Activated effector memory CD4-positive, alpha-beta T cell treated with anti-CD3 and anti-CD28 coated beads, Interleukin-2, amount 50 U/mL, for 16 hours (primary cell): ENCODE results near the gene INSC.
"Not testable (repeated sequence)": the region's sequence is repeated elsewhere in the genome, so short reads cannot be mapped to it uniquely, and the experiment has no call there.

Experiments used
- DNase-seq: peaks from one replicate; pipeline ENCODE4 v3.0.0-alpha.2; 2020

Gene INSC, protein sequence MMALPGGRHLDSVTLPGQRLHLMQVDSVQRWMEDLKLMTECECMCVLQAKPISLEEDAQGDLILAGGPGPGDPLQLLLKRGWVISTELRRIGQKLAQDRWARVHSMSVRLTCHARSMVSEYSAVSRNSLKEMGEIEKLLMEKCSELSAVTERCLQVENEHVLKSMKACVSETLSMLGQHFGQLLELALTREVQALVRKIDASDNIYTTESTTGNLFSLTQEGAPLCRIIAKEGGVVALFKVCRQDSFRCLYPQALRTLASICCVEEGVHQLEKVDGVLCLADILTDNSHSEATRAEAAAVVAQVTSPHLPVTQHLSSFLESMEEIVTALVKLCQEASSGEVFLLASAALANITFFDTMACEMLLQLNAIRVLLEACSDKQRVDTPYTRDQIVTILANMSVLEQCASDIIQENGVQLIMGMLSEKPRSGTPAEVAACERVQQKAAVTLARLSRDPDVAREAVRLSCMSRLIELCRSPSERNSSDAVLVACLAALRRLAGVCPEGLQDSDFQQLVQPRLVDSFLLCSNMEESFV

DNA sequence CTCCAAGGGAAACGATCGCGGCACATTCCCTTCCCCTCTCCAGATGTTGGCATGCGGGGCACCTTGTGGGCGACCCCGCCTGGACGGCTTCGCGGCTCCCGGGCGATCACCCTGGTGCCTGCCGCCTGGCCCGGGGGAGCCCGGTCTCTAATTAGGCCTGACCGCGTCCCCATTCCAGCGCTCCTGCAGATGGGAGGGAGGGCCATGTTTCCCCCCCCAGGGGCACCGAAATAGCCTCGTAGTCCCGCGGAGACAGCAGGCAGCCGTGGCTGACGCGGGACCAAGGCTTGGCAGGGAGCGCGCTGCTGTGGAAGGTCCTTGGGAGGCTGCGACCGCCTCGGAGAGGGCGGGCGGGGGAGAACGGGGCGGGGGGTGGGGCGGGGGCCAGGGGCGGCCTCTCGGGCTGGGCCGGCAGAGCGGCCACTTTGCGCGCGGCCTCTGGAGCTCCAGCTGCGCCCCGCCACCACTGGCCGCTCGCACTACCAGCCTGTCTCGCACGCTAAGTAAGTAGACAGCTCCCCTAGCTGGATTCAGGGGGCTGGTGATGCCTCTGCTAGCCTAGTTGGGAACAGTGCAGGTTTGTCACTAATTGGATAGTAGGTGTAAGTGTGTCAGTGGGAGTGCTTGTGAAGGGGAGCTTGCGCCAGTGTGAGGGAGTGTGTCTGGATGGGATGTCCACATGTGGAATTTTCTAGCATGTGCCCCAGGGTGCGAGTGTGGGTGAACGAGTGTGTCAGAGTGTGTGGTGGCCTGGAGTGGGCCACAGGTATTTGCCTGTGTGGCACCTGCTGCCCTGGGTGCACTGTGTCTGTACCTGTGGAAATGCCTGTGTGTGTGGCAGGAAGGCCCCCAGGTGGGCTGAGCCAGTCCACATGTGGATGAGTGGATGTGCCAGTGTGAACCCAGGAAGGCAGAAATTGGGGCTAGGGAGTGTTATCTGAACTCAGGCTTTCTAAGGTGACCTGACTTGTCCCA, at the start of gene INSC:
INSC (plus strand) TSS at position 423 of the 975 bp plus-strand sequence. CDS start 34,252 bp downstream, outside the sequence.
- no peak for DNase-seq

DNA sequence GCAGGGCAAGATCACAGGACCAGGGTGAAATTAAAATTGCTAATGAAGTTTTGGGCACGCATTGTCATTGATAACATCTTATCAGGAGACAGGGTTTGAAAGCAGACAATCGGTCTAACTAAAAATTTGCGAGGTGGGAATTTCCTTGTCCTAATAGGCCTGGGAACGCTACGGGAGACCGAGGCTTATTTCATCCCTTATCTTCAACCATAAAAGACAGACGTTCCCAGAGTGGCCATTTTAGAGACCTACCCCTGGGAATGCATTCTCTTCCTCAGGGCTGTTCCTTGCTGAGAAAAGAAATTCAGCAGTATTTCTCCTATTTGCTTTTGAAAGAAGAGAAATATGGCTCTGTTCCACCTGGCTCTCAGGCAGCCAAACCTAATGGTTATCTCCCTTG, 45.0 kb upstream of the INSC start:
- not testable (repeated sequence) for DNase-seq

DNA sequence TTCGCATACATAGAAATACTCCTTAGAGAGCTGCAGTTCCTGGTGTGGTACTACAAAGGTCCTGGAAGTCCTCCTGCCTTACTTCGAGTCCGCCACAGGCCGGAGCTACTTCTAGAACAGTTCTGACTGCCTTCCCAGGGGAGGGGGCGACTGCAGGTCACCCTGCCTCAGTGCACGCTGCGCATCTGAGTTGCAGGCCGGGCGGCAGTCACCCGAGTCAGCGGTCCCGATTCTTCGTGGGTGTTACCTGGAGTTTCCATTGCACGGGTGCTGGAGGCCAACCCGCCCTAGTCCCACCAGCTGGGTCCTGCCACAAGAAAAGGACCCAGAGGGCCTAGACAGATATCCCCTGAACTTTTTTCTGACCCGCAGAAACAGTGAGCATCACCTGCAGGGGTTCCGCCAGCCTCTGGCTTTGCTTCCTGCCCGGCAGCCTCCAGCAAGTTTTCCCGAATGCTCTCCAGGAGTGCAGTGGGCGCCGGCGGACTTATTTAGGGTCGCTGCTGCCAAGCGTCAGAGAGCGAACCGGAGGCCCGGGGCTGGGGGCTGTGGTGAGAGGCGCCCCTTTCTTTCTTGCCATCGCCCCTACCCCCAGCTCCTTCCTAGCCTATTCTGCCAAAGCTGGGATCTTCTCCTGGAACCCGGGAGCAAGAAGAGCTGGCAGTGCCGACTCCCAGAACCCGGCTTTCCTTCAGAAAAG, 43.0 kb upstream of the INSC start:
- no peak for DNase-seq

DNA sequence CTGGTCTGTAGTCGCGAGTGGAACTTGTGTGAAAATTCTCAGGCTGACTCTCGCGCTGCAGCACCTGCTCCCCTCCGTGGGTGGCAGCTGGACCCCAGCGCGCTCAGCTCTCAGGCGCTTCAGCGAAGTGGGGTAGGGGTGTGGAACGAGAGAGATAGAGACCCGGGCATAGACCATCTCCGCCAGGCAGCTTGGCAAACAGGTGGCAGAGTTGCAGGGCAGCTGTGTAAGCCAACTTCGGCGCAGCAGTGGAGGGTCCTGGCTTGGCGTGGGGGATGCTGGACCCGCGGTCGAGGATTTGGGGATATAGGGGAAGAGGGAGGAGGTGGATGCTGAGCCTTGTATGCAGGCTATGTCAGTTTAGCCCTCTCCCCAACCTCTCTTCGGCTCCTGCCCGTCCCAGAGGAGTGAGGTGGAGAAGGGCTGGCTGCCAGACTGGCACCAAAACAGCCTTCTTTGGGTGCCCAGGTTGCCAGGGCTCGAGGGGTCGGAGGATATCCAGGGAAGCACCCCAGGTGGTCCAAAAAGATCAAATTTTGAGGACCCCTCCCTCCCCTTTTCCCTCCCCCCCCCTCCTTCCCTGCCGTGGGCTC, 42.1 kb upstream of the INSC start:
- no peak for DNase-seq

DNA sequence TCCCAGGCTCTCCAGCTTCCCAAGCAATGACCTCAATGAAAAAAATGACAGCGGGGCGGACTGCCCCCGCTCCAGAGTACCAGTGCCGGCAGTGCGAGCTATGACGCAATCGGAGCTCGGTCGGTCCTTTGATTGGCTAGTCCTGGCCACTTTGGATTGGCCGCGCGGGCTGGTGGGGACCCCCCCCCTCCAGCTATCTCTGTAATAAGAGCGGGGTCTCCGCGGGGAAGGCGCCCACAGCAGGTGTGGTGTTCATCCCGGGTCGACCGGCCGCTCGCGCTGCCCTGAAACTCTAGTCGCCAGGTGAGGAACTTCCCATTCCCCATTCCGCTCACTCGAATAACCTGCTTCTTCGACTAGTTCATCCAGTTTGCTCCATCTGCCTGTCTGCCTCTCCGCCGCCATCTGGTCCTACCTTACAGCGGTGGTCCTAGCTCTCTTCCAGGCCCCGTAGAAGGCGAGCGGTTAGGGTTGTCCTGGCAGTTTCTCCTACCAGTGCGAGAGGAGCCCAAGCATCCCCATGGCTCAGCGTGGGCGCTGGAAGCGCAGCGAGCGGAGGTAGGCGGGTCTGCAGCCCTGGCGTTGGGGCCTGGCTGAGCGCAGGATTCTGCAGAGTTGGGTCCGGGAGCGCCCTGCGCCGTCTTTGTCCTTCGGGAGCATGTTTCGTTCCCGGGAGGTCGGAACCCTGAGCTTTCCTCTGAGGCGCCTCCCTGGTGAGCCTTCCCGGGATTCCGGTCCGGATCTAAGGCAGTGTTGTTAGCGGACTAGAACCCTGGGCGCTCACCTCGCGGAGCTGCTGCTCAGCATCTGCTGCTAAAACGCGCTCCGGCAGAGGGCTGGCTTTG, 41.1 kb upstream of the INSC start, which contains the start of gene CALCB:
CALCB (plus strand) TSS at position 233 of the 845 bp plus-strand sequence. CDS start 1,126 bp downstream, outside the sequence.
- DNase-seq: peak; percentile 70

DNA sequence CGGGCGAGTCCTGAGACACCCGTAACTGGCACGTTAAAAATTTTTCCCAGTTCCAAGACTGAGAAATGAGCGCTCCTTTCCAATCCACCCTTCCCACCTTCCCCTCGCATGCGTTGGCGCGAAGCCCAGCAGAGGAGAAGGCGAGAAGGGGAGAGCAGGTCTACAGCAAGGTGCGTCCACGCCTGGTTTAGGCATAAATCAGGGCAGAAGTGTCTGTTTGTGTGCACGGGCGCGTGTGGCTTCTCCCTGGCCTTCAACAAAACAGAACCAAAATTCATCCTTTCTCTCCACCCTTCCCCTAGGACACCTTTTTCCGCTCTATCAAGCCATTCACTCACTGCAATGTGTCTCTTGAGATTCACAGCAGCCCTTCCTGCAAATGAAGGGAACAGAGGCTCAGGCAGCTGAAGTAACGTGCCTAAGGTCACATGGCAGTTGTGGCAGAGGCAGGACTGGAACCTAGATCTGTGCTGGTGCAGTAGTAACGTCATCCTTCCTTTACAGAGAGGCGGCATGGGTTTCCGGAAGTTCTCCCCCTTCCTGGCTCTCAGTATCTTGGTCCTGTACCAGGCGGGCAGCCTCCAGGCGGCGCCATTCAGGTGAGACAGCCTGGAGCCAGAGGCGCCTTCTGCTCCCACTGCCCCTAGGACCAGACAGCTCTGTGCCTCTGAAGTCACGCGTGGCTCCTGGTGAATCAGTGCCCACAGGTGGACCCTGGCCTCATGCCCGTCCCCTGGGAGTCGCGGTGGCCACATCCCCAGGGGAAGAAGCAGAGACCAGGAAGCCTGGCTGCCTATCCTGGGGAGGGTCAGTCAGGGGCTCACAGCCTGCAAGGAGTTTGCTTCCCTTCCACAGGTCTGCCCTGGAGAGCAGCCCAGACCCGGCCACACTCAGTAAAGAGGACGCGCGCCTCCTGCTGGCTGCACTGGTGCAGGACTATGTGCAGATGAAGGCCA, 40.2 kb upstream of the INSC start:
- DNase-seq: peak; percentile 93

DNA sequence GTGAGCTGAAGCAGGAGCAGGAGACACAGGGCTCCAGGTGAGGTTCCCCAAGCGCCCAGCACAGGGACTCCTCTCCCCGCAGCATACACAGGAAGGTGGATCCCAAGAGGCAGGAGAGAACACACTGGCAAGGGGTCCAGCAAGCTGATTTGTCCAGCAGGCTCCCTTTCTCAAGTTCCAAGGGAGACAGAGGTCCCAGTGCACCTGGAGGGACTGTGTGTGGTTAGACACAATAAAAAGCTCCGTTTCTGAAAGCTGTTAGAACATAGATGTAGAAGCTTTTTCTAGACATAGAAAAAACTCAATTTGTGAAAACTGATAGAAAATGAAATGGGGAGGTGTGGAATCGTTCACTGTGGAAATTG, 39.6 kb upstream of the INSC start:
- DNase-seq: no peak

DNA sequence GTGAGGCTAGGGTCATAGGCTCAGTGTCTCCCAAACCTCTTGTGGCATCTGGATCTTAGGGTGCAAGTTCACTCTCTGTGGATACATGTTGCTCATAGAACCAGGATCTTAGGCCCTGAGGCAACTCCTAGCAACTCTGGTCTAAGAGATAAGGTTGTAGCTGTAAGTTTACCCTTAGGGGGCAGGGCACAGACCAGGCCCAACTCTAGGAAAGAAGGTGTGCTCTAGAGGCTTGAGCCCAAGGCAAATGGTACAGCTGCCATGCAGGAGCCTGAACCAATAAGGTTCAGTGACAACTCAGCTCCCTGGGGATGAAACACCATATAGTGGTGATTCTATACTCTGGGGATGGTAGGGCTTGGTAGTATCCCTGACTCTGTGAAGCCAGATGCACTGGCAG, 23.5 kb upstream of the INSC start:
- DNase-seq: no peak

DNA sequence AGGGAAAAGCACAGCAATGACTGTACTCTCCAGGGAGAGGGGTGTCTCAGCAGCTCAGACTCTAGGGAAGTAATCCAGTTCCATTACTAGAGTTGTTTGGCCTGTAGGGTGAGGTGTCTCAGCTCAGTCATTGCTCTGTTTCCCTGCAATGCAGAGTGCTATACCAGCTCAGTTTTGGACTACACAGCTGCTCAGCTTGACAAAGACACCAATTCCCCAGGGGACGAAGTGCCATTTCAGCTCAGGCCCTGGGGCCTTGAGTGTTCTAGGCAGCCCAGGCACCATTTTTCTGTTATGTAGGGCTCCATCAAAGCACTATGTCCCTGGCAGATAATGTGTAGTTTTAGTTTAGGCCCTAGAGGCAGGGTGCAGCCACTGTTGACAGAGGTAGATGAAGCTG, 23.1 kb upstream of the INSC start:
- DNase-seq: no peak

DNA sequence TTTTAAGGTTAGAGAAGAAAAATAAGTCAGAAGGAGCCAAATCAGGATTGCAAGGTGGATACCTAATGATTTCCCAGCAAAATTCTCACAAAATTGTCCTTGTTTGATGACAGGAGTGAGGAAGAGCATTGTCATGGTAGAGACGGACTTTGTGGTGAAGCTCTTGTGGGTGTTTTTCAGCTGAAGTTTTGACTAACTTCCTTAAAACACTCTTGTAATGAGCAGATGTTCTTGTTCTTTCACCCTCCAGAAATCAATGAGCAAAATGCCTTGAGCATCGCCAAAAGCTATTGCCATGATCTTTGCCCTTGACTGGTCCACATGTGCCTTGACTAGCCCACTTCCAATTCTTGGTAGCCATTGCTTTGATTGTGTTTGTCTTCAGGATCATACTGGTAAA, 21.3 kb upstream of the INSC start:
- DNase-seq: no peak

DNA sequence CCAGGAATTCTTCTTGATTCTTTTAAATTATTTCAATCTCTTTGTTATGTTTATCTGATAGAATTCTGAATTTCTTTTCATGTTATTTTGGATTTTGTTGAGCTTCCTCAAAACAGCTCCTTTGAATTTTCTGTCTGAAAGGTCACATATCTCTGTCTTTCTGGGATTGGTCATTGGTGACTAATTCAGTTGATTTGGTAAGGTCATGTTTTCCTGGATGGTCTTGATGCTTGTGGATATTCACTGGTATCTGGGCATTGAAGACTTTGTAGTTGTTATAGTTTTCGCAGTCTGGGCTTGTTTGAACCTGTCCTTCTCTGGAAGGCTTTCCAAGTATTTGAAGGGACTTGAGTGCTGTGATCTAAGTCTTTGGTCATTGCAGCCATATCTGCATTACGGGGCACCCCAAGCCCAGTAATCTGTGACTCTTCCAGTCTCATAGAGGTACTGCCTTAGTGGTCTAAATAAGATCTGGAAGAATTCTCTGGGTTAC, 18.9 kb upstream of the INSC start:
- no peak for DNase-seq

DNA sequence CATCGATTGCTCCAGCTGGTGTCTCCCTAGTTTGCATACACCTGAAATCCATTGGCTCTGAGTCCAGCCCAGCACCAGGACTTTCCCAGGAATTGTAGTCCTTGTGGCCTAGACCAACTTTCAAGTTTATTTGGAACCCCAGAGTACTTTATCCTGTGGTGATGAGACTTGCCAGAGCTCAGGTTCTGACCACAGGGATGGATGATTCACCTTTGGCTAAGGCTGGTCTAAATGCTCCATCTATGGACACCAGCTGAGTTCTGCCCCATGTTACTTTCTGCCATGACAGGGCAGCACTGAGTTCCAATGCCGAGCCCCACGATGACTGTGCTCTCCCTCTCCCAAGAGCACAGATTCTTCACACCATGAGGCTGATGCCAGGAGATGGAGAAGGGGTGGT, 17.3 kb upstream of the INSC start:
- no peak for DNase-seq

DNA sequence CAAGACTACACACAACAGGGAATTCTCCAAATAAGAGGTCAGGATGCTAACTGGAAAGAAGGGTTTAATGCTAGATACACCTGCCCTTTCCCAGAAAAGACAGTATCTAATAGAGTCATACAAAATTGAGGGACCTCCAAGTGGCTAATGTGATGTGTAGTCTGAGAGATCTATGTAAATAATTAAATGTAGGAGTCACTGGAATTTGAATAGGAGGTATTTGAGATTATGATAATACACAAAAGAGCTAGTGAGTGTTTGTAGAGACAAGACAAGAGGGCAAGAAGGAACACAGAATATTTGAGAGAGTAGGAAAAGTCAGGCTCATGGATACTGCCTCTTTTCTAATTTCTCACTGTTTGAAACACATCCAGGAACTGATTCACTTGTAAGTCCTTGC, 15.5 kb upstream of the INSC start:
- no peak for DNase-seq

DNA sequence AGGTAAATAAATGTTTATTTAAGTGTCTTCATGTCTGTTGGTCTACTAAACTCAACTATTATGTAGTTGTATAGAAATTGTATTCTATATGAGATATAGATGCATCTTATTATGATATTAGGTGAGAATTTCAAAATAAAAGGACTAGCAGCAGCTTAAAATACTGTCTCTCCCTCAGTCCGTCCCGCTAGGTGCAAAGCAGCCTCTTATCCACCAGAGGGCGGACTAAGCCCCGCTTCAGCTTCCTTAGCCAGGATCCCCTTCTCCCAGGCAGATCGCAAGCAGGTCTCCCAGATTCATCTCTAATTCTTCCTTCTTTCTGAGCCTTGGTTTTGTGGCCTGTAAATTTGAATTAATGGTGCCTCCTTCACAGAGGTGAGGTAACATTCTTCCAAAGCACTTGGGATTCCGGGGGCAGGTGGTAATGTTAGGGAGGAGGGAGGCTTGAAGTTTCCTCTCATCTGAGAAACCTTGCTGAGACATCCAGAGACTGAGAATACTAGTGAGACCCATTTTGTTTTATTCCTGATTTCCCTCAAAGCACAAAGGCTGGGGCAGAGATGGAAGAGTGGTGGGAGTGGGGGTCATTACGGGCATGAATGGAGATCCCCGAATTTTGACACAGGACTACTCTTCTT, 13.5 kb upstream of the INSC start:
- DNase-seq: peak; percentile 78

DNA sequence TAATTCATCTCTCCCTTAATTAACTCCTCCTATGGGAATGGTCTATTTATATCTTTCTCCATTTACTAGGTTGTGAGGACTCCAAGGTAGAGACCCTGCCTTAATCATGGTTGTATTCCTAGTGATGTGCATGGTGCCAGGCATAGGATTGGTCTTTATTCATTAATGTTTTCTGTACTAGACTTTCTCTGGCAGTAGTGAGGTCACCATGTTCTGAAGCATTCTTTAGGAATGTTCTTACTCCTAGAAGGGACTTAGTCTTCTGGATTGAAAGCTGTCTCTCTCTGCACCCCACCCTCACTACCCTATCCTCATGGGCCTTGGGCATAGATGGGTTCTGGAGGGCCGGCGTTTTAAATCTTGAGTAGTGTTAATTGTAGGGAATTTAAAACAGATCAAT, 10.6 kb upstream of the INSC start:
- no peak for DNase-seq

DNA sequence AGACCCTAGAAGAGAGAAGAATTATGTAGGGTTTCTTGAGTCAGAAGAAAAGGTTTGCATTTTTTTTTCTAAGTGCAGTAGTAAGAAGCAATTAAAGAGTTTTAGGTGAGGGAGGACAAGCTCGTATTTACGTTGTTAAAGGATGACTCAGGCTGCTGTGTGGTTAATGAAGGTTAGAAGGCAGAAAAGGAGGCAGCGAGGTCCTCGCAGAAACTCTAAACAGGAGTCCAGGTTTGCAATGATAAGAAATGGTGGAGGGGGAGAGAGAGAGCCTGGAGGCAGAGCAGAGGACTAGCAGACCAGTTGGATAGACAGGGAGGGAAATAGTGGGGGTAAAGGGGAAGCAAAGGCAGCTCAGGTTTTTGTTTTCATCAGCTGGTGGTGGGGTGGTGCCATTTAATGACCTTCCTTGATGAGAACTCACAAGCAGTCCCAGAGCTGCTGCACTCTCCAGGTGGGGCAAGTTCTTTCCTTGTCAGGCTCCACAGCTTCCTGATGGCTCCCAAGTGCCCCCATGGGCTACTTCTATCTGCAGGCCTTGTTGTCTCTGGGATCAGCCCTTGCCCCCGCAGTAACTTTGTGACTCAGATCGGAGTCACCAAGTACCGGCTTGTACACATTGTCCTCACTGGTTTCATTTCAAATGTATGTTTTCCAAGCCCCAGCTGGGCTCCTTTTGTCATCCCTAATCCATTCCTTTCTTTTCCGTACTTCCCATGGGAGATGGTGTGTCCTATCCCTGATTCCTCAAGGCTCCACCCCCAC, 8.3 kb upstream of the INSC start:
- no peak for DNase-seq

DNA sequence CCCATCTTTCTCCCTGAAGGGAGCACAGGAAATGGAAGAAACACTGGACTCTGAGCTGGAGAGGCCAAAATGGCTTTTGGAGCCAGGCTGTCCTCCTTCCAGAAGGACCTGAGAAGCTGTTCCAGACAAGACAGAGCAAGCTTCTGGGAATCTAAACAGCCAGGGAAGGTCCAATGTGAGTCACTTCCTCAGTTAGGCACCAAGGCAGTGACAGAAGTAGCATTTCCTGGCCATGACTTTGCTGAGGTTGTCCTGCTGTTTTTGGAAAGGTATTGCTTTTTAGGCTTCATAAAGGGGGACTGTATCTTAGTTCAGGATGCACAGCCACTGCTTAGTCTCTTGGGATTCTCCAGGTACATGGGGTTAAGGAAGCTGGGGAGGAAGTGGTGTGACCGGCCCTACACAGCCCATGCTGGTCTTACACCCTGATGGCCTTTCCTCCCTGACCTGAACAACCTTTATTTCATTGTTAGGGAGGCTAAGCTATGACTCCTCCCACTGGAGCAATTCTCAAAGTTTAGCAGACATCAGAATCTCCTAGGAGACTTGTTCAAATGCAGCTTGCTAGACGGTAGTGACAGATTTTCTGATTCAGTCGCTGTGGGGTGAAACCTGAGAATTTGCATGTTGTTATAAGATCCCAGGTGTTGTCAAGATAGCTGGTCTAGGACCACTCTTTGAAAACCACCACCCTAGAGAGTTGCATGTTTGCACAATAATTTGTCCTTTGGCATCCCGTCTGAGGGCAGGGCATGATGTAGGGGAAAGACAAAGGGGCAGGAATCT, 6.8 kb upstream of the INSC start:
- DNase-seq: no peak

DNA sequence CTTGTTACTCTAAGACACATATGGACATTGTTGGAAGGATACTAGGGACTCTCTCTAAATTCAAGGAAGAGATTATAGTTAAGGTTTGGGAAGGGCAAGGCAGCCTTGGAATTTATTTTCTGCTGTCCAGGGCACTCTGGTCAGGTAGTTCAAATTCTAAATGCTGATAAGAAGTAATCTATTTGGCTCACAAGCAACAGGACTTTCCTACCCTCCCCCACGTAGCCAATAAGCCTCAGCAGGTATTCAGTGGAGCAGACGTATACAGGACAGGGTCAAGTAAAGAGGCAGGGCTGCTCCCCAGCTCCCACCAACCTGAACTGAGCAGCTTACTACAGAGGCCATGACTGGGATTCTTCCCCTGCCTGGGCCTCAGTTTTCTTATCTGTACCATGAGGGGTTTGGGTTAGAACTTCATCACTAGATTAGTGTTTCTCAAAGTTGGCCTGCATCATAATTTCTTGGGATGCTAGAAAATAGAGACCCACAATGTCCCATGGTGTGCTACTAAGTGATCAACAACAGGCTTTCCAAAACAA, 6.1 kb upstream of the INSC start:
- DNase-seq: no peak
